Fibroblast of pulmonary artery (primary cell): Measurements from ENCODE around the gene CNGA4.
A peak's percentile ranks its signal among the peaks of the same experiment; 100 is the strongest.

Experiments used
- DNase-seq: peaks from one replicate; pipeline ENCODE4 v3.0.0-alpha.2; 2010; ENCODE audit warnings: low read depth
- H3K4me3 ChIP-seq: replicated peaks from 2 replicates; pipeline ENCODE4 v1.5.1; 2011; ENCODE audit warnings: low read depth, mild to moderate bottlenecking, control low read depth, low read length, moderate library complexity
- CTCF ChIP-seq: IDR thresholded peaks from 2 replicates; pipeline ENCODE4 v1.5.1; 2011; ENCODE audit warnings: mild to moderate bottlenecking, control low read depth, low read length, inconsistent platforms; ENCODE audit errors: missing control alignments

Gene CNGA4

DNA sequence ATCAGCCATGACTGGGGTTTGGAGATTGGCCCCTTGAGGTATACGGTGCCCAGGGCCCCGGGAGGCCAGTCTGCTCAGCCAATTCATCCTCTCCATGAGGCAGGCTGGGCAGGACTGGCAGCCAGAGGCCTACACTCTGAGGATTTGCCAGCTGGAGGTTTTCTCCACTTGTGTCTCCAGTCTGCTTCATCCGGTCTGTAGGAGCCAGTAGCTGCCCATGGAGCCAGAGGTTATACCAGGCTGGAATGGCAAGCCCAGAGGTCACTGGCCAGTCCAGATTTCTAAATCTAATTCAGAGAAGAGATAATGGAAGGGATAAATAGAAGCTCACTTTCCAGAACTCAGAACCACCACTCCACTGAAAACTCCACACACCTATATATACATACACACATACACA lies 14.5 kb upstream of the CNGA4 start:
- no peak overlapping the region for H3K4me3 ChIP-seq
- no peak for TF ChIP-seq CTCF
- DNase-seq, result no peak

- H3K4me3 ChIP-seq, result no peak overlapping the region
- no peak for DNase-seq
- TF ChIP-seq CTCF, result no peak
These were observed 13.9 kb upstream of the CNGA4 start for GRCh38 chr11:6225024-6225423.

DNA sequence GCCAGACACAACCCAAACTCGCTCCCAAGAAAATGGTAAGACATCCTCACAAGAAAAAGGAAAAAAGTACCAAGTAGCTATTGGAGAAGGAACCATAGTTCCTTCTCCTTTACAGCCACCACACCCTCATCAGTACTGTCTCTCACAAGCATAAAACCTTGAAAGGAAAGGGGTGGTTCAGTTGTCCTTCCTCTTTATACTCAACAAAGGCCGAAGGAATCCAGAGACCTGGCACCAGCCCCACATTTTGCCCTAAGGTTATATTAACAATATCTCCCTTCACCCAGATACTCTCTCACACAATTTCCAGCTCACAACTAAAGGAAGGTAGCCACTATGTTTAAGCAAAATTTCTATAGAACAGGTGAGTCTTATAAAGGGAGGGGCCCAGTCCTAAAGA lies 13.0 kb upstream of the CNGA4 start:
- TF ChIP-seq CTCF, result no peak
- H3K4me3 ChIP-seq, result no peak overlapping the region
- no peak for DNase-seq

GRCh38 chr11:6228520-6228919 lies 10.4 kb upstream of the CNGA4 start:
- TF ChIP-seq CTCF, result no peak
- no peak for DNase-seq
- no peak overlapping the region for H3K4me3 ChIP-seq

DNA sequence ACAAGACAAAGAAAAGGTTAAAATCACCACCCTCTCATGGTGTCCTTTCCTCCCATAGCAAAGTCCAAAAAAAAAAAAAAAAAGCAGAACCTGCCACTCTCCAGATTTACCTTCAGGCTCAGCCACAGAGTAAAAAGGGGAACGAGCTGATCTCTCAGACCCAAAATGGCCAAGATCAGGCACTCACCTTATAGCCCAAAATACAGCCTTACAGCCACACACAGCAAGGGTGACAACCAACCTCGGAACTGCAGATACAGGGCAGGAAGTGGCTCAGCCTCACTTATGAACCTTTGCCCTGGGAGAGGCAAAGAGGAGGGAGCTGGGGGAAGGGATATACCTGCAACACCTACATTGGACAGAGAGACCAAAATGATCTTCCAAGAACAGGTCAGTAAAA lies 9.0 kb upstream of the CNGA4 start:
- DNase-seq, result no peak
- no peak for TF ChIP-seq CTCF

DNA sequence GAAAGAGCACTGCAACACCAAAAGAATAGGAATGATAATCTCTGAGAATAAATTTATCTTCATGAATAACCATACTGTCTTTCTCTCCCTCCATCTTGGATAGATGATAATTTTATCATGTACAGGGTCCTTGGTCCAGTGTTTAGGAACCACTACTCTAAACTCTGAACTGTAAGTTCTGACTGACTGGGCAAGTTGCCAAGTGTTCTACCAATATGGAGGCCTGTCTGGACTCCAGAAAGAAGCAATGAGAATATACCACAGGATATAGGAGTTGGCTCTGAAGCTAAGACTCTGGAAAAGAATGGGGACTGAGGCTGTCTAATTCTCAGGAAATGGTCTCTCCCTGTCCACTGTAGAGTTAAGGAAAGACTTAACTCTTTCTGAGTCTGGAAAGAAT lies 6.0 kb upstream of the CNGA4 start:
- no peak for DNase-seq
- no peak overlapping the region for H3K4me3 ChIP-seq
- no peak for TF ChIP-seq CTCF

More for the DNA sequence above, 9.0 kb upstream of the CNGA4 start:
- H3K4me3 ChIP-seq, result no peak overlapping the region

- peak overlapping the region; percentile 97 for H3K4me3 ChIP-seq
- TF ChIP-seq CTCF, result no peak
- DNase-seq, result no peak
These were observed 4.9 kb upstream of the CNGA4 start for GRCh38 chr11:6233984-6234386.
